Measurements from ENCODE around the gene EIF6.

The EIF6 gene

DNA sequence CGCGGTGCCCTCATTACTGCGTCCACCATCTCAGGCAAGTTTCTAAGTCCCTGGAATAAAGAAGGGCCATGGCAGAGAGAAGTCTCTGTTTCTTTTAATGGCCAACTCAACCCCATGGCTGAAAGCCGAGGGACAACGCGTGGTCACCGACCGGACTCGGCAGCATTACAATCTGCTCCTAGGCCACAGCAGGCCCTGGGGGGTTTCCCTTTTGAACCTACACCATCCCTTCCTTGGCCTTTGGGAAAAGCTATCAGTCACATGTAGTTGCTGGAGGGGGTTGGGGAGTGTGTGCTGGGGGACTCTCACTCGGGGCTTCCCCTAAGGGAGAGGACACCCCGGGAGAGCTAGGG is 18.8 kb upstream of the EIF6 start:
- no peaks in the 10 kb centered on the region for H3K9me3 ChIP-seq
- H3K36me3 ChIP-seq, result 0 out of 2 replicates have a peak, but pooled peaks cover 4% of the 10 kb centered on the region
- no peaks in the 10 kb centered on the region for H3K4me1 ChIP-seq
- no peak for TF ChIP-seq CTCF (IDR thresholded peaks at IDR 0.05; ENCODE audit: low read depth, low read length)
- no peaks in the 10 kb centered on the region for H3K27me3 ChIP-seq
- no peak overlapping the region for H3K4me3 ChIP-seq (ENCODE audit: low read depth, low read length)
- no peak for DNase-seq

- DNase-seq, result no peak
- Histone ChIP-seq H3K4me1 (no peaks in the 10 kb centered on the region), H3K36me3 (0 out of 2 replicates have a peak, but pooled peaks cover 4% of the 10 kb centered on the region), H3K9me3 (no peaks in the 10 kb centered on the region), H3K27me3 (no peaks in the 10 kb centered on the region), H3K4me3 (ENCODE audit: low read depth, low read length) (no peak overlapping the region)
- no peak for TF ChIP-seq CTCF (IDR thresholded peaks at IDR 0.05; ENCODE audit: low read depth, low read length)
Observed at GRCh38 chr20:35302421-35303335, 18.1 kb upstream of the EIF6 start.

- no peaks in the 10 kb centered on the region for H3K9me3 ChIP-seq
- H3K36me3 ChIP-seq, result 0 out of 2 replicates have a peak, but pooled peaks cover 4% of the 10 kb centered on the region
- no peaks in the 10 kb centered on the region for H3K27me3 ChIP-seq
- no peak for TF ChIP-seq CTCF (IDR thresholded peaks at IDR 0.05; ENCODE audit: low read depth, low read length)
- no peak overlapping the region for H3K4me3 ChIP-seq (ENCODE audit: low read depth, low read length)
- DNase-seq, result no peak
- no peaks in the 10 kb centered on the region; the same call in 1 of the 2 replicates for H3K4me1 ChIP-seq
Observed at GRCh38 chr20:35301426-35301825, 16.9 kb upstream of the EIF6 start.

DNA sequence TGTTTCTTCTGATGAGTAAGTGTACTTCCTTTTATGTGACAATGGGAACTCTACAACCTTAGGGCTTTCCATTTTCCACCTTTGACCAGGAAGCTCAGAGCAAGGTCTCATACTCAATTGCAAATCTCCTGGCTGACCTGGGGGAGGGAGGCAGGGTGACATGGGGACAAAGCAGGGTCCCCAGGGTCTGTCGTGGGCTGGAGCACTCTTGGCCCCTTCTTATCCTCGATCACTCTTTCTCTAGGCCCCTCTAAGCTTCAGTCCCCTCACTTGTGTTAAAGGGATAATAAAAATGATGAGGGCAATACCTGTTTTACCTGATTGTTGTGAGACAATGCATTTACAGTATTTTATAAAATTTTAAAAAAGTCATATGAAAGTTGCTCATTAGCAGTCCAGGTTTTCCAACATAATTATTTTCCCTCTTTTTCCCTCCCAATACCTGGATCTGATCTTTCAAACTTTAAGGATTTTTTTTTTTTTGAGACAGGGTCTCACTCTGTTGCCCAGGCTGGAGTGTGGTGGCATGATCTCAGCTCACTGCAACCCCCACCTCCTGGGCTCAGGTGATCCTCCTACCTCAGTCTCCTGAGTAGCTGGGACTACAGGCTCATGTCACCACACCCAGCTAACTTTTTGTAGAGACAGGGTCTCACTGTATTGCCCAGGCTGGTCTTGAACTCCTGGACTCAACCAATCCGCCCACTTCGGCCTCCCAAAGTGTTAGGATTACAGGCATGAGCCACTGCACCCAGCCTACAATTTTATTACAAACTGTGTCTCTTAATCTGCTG is 16.1 kb upstream of the EIF6 start:
- Histone ChIP-seq H3K36me3 (0 out of 2 replicates have a peak, but pooled peaks cover 4% of the 10 kb centered on the region), H3K4me1 (peaks cover 4% of the 10 kb centered on the region; the same call in 1 of the 2 replicates), H3K27me3 (no peaks in the 10 kb centered on the region), H3K9me3 (no peaks in the 10 kb centered on the region), H3K4me3 (ENCODE audit: low read depth, low read length) (no peak overlapping the region)
- TF ChIP-seq CTCF (IDR thresholded peaks at IDR 0.05; ENCODE audit: low read depth, low read length), result no peak
- no peak for DNase-seq

- no peak for DNase-seq
- TF ChIP-seq CTCF (IDR thresholded peaks at IDR 0.05; ENCODE audit: low read depth, low read length), result no peak
Observed at GRCh38 chr20:35299780-35300179, 15.2 kb upstream of the EIF6 start.

More at GRCh38 chr20:35299780-35300179, 15.2 kb upstream of the EIF6 start:
- no peaks in the 10 kb centered on the region for H3K27me3 ChIP-seq
- H3K36me3 ChIP-seq, result 0 out of 2 replicates have a peak, but pooled peaks cover 4% of the 10 kb centered on the region
- H3K9me3 ChIP-seq, result no peaks in the 10 kb centered on the region
- peaks cover 6% of the 10 kb centered on the region; the same call in 1 of the 2 replicates for H3K4me1 ChIP-seq
- H3K4me3 ChIP-seq (ENCODE audit: low read depth, low read length), result no peak overlapping the region
